H1 (cell line): ENCODE data around the gene ALDH4A1. TPM values are rescaled to one million over a fixed set of nuclear protein-coding genes. Genes with fewer than 3 reads are reported as not detected.

Source experiments
- CTCF ChIA-PET: fragments of 300-600 bp; sonication (Branson Sonifier 250); formaldehyde crosslinking; loops from one replicate; lab custom pipeline; 2021; ENCODE audit not compliant: partially characterized antibody; lab: Charles Lee
- POLR2A ChIA-PET: fragments of 300-600 bp; sonication (Branson Sonifier 250); formaldehyde crosslinking; loops from one replicate; lab custom pipeline; 2021; ENCODE audit warnings: inconsistent platforms; ENCODE audit not compliant: partially characterized antibody; lab: Charles Lee
- DNase-seq, 2 experiments: peaks; one replicate each; pipeline versions ENCODE4 v3.0.0 to v3.0.0-alpha.2; 2010 to 2022; ENCODE audit warnings: low spot score in 2 of 2, low read depth in 1 of 2, mixed read lengths in 1 of 2
- FAIRE-seq: peaks from 2 replicates; lab custom pipeline; 2011; peaks lifted over from hg19 to GRCh38; lab: Jason Lieb, UNC
- H2AFZ ChIP-seq: 2 replicates; pipeline ENCODE4 v1.8.1; 2012; ENCODE audit warnings: low read length, inconsistent platforms
- H2AK5ac ChIP-seq: 2 replicates; pipeline ENCODE4 v1.6.1; 2013; ENCODE audit warnings: low read depth, low read length
- H2BK120ac ChIP-seq: replicated peaks from 2 replicates; pipeline ENCODE3; 2013; ENCODE audit warnings: low read depth, low read length, inconsistent platforms
- H2BK12ac ChIP-seq: 2 replicates; pipeline ENCODE4 v1.6.1; 2013; ENCODE audit warnings: low read depth, low read length
- H2BK15ac ChIP-seq: 2 replicates; pipeline ENCODE4 v1.6.1; 2013; ENCODE audit warnings: low read length
- H2BK20ac ChIP-seq: 2 replicates; pipeline ENCODE4 v1.6.1; 2013; ENCODE audit warnings: low read length
- H2BK5ac ChIP-seq: 2 replicates; pipeline ENCODE4 v1.6.1; 2013; ENCODE audit warnings: low read depth, low read length
- H3K14ac ChIP-seq: 2 replicates; pipeline ENCODE4 v1.6.1; 2013; ENCODE audit warnings: inconsistent platforms; ENCODE audit not compliant: insufficient read length
- H3K18ac ChIP-seq: 2 replicates; pipeline ENCODE4 v1.6.1; 2013; ENCODE audit warnings: low read length; ENCODE audit errors: extremely low read depth
- H3K23ac ChIP-seq: 2 replicates; pipeline ENCODE4 v1.6.1; 2013; ENCODE audit warnings: inconsistent platforms; ENCODE audit not compliant: insufficient read length
- H3K23me2 ChIP-seq: 2 replicates; pipeline ENCODE4 v1.6.1; 2013; ENCODE audit warnings: low read depth, low read length
- H3K27ac ChIP-seq: 2 replicates; pipeline ENCODE4 v1.6.1; 2011; ENCODE audit warnings: low read depth, low read length, inconsistent platforms
- H3K27me3 ChIP-seq, 4 experiments: replicated peaks in 1 of 4; 1 replicate in 1 of 4; 2 replicates in 3 of 4; pipeline versions ENCODE4 v1.6.1 to v1.8.1; 2011 to 2013; ENCODE audit warnings: low read length in 3 of 4, mild to moderate bottlenecking in 3 of 4, inconsistent platforms in 2 of 4, mixed read lengths in 2 of 4, moderate library complexity in 1 of 4; ENCODE audit not compliant: control insufficient read depth in 3 of 4, insufficient read depth in 3 of 4; ENCODE audit errors: extremely low read depth in 1 of 4
- H3K36me3 ChIP-seq, 4 experiments: 2 replicates each; pipeline versions ENCODE4 v1.6.1 to v1.8.1; 2011 to 2013; ENCODE audit warnings: mild to moderate bottlenecking in 4 of 4, low read length in 3 of 4, moderate library complexity in 2 of 4, control low read depth in 1 of 4, inconsistent platforms in 1 of 4; ENCODE audit not compliant: insufficient read depth in 4 of 4, control insufficient read depth in 2 of 4
- H3K4ac ChIP-seq: replicated peaks from 2 replicates; pipeline ENCODE3; 2013; ENCODE audit warnings: low read length, low read depth, mixed read lengths, inconsistent platforms; ENCODE audit not compliant: insufficient read length
- H3K4me1 ChIP-seq, 4 experiments: replicated peaks in 1 of 4; 1 replicate in 1 of 4; 2 replicates in 3 of 4; pipeline versions ENCODE4 v1.6.1 to v1.8.1; 2011 to 2013; ENCODE audit warnings: low read length in 3 of 4, inconsistent platforms in 2 of 4, mixed read lengths in 1 of 4; ENCODE audit not compliant: insufficient read depth in 4 of 4, control insufficient read depth in 3 of 4
- H3K4me2 ChIP-seq, 2 experiments: 2 replicates each; pipeline versions ENCODE4 v1.6.1 to v1.8.1; 2011 to 2013; ENCODE audit warnings: low read depth in 2 of 2, low read length in 2 of 2, control low read depth in 1 of 2, inconsistent platforms in 1 of 2, mild to moderate bottlenecking in 1 of 2; ENCODE audit not compliant: insufficient read depth in 1 of 2
- H3K4me3 ChIP-seq, 4 experiments: fragments of 200-600, 300-600 bp in 1 of 4; sonication (generic), shearing (Covaris generic), sonication (Bioruptor Twin) in 1 of 4; 2 replicates each; pipeline versions ENCODE4 v1.5.1 to v1.8.1; 2011 to 2016; ENCODE audit warnings: low read length in 4 of 4, low read depth in 3 of 4, control low read depth in 2 of 4, inconsistent platforms in 2 of 4, mild to moderate bottlenecking in 2 of 4, mixed read lengths in 1 of 4, moderate library complexity in 1 of 4; ENCODE audit not compliant: insufficient read depth in 2 of 4; ENCODE audit errors: extremely low read depth in 1 of 4
- H3K56ac ChIP-seq: replicated peaks from 2 replicates; pipeline ENCODE3; 2013; ENCODE audit warnings: low read depth, mild to moderate bottlenecking, mixed read lengths, low read length, inconsistent platforms; ENCODE audit not compliant: insufficient read length
- H3K79me1 ChIP-seq: 2 replicates; pipeline ENCODE4 v1.6.1; 2013; ENCODE audit warnings: low read depth, low read length, control low read depth
- H3K79me2 ChIP-seq, 2 experiments: 2 replicates each; pipeline versions ENCODE4 v1.6.1 to v1.8.1; 2012 to 2013; ENCODE audit warnings: low read length in 2 of 2, mild to moderate bottlenecking in 2 of 2, inconsistent platforms in 1 of 2; ENCODE audit not compliant: insufficient read depth in 2 of 2, control insufficient read depth in 1 of 2
- H3K9ac ChIP-seq, 4 experiments: replicated peaks in 1 of 4; 1 replicate in 1 of 4; 2 replicates in 3 of 4; pipeline versions ENCODE4 v1.6.1 to v1.8.1; 2011 to 2013; ENCODE audit warnings: low read depth in 3 of 4, low read length in 3 of 4, control low read depth in 2 of 4, mild to moderate bottlenecking in 2 of 4, moderate library complexity in 2 of 4, inconsistent platforms in 1 of 4; ENCODE audit errors: extremely low read depth in 1 of 4
- H3K9me3 ChIP-seq, 2 experiments: 2 replicates each; pipeline versions ENCODE4 v1.6.1 to v1.8.1; 2012 to 2013; ENCODE audit warnings: mild to moderate bottlenecking in 2 of 2, moderate library complexity in 2 of 2, control low read depth in 1 of 2, inconsistent platforms in 1 of 2, low read depth in 1 of 2, low read length in 1 of 2, mixed read lengths in 1 of 2; ENCODE audit not compliant: insufficient read depth in 2 of 2
- H4K20me1 ChIP-seq, 2 experiments: replicated peaks in 1 of 2; 2 replicates each; pipeline versions ENCODE3 to v1.8.1; 2011 to 2013; ENCODE audit warnings: inconsistent platforms in 2 of 2, low read length in 2 of 2, mild to moderate bottlenecking in 1 of 2; ENCODE audit not compliant: insufficient read depth in 2 of 2, control insufficient read depth in 1 of 2
- H4K5ac ChIP-seq: 2 replicates; pipeline ENCODE4 v1.6.1; 2013; ENCODE audit warnings: low read length, low read depth, mixed read lengths, inconsistent platforms; ENCODE audit not compliant: insufficient read length
- H4K8ac ChIP-seq: 2 replicates; pipeline ENCODE4 v1.8.0; 2013; ENCODE audit warnings: mild to moderate bottlenecking, moderate library complexity, low read length, inconsistent platforms; ENCODE audit not compliant: insufficient read depth; ENCODE audit errors: extremely low read depth
- H4K91ac ChIP-seq: replicated peaks from 2 replicates; pipeline ENCODE3; 2013; ENCODE audit warnings: low read length, mixed read lengths, inconsistent platforms; ENCODE audit not compliant: insufficient read length
- BACH1 ChIP-seq: IDR thresholded peaks from 2 replicates; pipeline ENCODE4 v1.6.1; 2012; ENCODE audit warnings: low read length, improper control_type of control experiment
- CBX8 ChIP-seq: fragments of 300-800, 300-1000 bp; sonication (generic); IDR thresholded peaks from 2 replicates; pipeline ENCODE4 v1.7.1; 2016; ENCODE audit warnings: low read depth, low read length, borderline replicate concordance
- CHD1 ChIP-seq: IDR thresholded peaks from 2 replicates; pipeline ENCODE4 v1.6.1; 2012; ENCODE audit warnings: low read depth, low read length, improper control_type of control experiment
- CTBP2 ChIP-seq: IDR thresholded peaks from 2 replicates; pipeline ENCODE4 v1.7.0; 2011; ENCODE audit warnings: borderline replicate concordance, mild to moderate bottlenecking, moderate library complexity, mixed read lengths, low read length; ENCODE audit not compliant: insufficient read depth, insufficient read length
- JUN ChIP-seq: IDR thresholded peaks from 2 replicates; pipeline ENCODE4 v1.6.1; 2011; ENCODE audit warnings: low read depth, mild to moderate bottlenecking, improper control_type of control experiment, low read length
- POU5F1 ChIP-seq: IDR thresholded peaks from 2 replicates; pipeline ENCODE4 v1.6.1; 2011; ENCODE audit warnings: low read depth, mild to moderate bottlenecking, low read length, moderate library complexity
- RNF2 ChIP-seq: fragments of 200-900, 300-1000 bp; sonication (generic); IDR thresholded peaks from 2 replicates; pipeline ENCODE4 v1.7.1; 2016; ENCODE audit warnings: borderline replicate concordance, low read depth, mild to moderate bottlenecking, antibody characterized with exemption, low read length; ENCODE audit not compliant: poor library complexity, severe bottlenecking; ENCODE audit errors: missing control alignments
- SUZ12 ChIP-seq: fragments of 200-600 bp; sonication (generic); IDR thresholded peaks from 2 replicates; pipeline ENCODE4 v1.6.1; 2012; ENCODE audit warnings: mild to moderate bottlenecking, inconsistent platforms, low read length, moderate library complexity, mixed read lengths
- TAF1 ChIP-seq: IDR thresholded peaks from 2 replicates; pipeline ENCODE4 v1.6.1; 2011; ENCODE audit warnings: mild to moderate bottlenecking, low read depth, low read length
- TCF12 ChIP-seq: IDR thresholded peaks from 2 replicates; pipeline ENCODE4 v1.6.1; 2011; ENCODE audit warnings: low read depth, mild to moderate bottlenecking, low read length
- WGBS, 2 experiments: shearing (Covaris generic) in 1 of 2; methylation state at CpG; one replicate each; pipeline versions ENCODE4 v1.1.6 to v1.1.7; 2013 to 2015; ENCODE audit warnings: low lambda C conversion rate in 2 of 2, mixed read lengths in 2 of 2, inconsistent platforms in 1 of 2, low coverage in 1 of 2, missing lambda C conversion rate in 1 of 2; ENCODE audit not compliant: insufficient replicate concordance in 2 of 2, insufficient coverage in 1 of 2, insufficient read length in 1 of 2; ENCODE audit errors: extremely low coverage in 1 of 2, missing lambda C conversion rate in 1 of 2; 5-methylcytosine and 5-hydroxymethylcytosine counted together
- polyA plus RNA-seq, 7 experiments: library from polyadenylated mRNA; depleted of rRNA in 3 of 7; stranded (reverse) in 5 of 7; unstranded in 2 of 7; fragments of >200 nt in 5 of 7; fragments of 200-250 nt in 2 of 7; gene quantifications; 1 replicate in 5 of 7; 2 replicates in 1 of 7; 4 replicates in 1 of 7; pipeline versions ENCODE4 v1.2.1 to v1.2.3, GENCODE V29; 2011 to 2013; ENCODE audit warnings: missing spikeins in 2 of 7, mixed read lengths in 2 of 7
- total RNA-seq: library from RNA; stranded (reverse); fragmentation: NEBNext Ultra II Directional; extraction: Animal tissue kit (Norgen Biotek cat#: 25700); gene quantifications from 2 replicates; pipeline ENCODE4 v1.2.1, GENCODE V29; 2021
- TF ChIP-seq, protein P1 (sequence below): IDR thresholded peaks from 2 replicates; pipeline ENCODE4 v1.6.1; 2011; ENCODE audit warnings: low read depth, mild to moderate bottlenecking, low read length; ENCODE audit not compliant: insufficient read depth
- TF ChIP-seq, protein P2 (sequence below): IDR thresholded peaks from 2 replicates; pipeline ENCODE4 v1.6.1; 2011; ENCODE audit warnings: low read length, improper control_type of control experiment

ALDH4A1 gene
- total and polyA plus RNA-seq, 2 of the 8 experiments (the other 6 are each of a cell fraction or from before 2014, with no cell fraction given) = 30.3 to 35.9 TPM

DNA sequence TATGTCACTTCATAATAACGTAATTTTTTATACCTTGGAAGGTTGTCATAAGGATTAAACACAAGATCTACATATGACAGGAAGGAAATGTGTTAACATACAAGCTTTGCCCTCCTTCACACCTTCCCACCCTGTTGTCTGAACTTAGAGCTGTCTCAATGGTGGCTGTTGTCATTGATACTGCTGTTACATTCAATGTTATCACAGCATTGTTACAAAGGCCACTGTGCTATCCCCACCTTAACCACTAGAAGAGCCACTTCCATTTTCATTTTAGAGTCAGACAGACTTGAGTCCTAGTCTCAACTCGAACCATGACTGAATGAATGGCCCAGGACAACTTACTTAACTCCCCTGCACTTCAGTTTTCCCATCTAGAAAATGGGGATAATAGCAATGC lies 74.1 kb downstream of the ALDH4A1 start:
- TF ChIP-seq TAF1 (no peak), CTBP2 (no peak), SUZ12 (no peak), CBX8 (no peak), CHD1 (no peak), RNF2 (no peak), POU5F1 (no peak), JUN (no peak), BACH1 (no peak), TCF12 (no peak)
- TF ChIP-seq, protein P1, sequence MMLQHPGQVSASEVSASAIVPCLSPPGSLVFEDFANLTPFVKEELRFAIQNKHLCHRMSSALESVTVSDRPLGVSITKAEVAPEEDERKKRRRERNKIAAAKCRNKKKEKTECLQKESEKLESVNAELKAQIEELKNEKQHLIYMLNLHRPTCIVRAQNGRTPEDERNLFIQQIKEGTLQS = no peak
- TF ChIP-seq, protein P2, sequence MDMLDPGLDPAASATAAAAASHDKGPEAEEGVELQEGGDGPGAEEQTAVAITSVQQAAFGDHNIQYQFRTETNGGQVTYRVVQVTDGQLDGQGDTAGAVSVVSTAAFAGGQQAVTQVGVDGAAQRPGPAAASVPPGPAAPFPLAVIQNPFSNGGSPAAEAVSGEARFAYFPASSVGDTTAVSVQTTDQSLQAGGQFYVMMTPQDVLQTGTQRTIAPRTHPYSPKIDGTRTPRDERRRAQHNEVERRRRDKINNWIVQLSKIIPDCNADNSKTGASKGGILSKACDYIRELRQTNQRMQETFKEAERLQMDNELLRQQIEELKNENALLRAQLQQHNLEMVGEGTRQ = no peak
- 78% methylated on average over 2 of the region's 2 CpGs; no CpG with 5 or more reads in 1 of the 2 experiments for WGBS, 2 experiments
- no peak overlapping the region for H2BK20ac ChIP-seq
- no peaks in the 10 kb centered on the region for H3K79me2 ChIP-seq
- H3K14ac ChIP-seq = no peak overlapping the region
- no peak overlapping the region for H2AFZ ChIP-seq
- DNase-seq (no peak), FAIRE-seq (no peak)
- no peak overlapping the region for H4K91ac ChIP-seq
- H3K4me3 ChIP-seq = no peak overlapping the region
- H3K23ac ChIP-seq = no peak overlapping the region
- no peak overlapping the region for H2BK5ac ChIP-seq
- H2BK15ac ChIP-seq = no peak overlapping the region
- no peaks in the 10 kb centered on the region; a peak in 2 of 7 replicates for H3K27me3 ChIP-seq
- CTCF ChIA-PET = interaction anchor here (0.6 to 2.5 kb wide), 5 partner anchors 7 to 232 kb away, joined by 3 to 9 read pairs (median 3); no protein-coding TSS in a partner anchor
- H2BK120ac ChIP-seq = no peak overlapping the region
- POLR2A ChIA-PET = no interaction called here
- H3K9me3 ChIP-seq = peaks cover 24 to 30% of the 10 kb centered on the region in 2 experiments
- H3K36me3 ChIP-seq = no peaks in the 10 kb centered on the region
- no peak overlapping the region for H3K18ac ChIP-seq
- no peaks in the 10 kb centered on the region for H3K79me1 ChIP-seq
- H2BK12ac ChIP-seq = no peak overlapping the region
- H3K23me2 ChIP-seq = peaks cover 6% of the 10 kb centered on the region; the same call in 1 of the 2 replicates
- no peak overlapping the region for H3K27ac ChIP-seq
- H3K4me2 ChIP-seq = no peak overlapping the region
- H2AK5ac ChIP-seq = no peak overlapping the region
- no peak overlapping the region for H3K56ac ChIP-seq
- H4K20me1 ChIP-seq = no peaks in the 10 kb centered on the region
- no peak overlapping the region for H4K5ac ChIP-seq
- H3K4me1 ChIP-seq = no peaks in the 10 kb centered on the region
- H3K4ac ChIP-seq = no peak overlapping the region
- no peak overlapping the region for H4K8ac ChIP-seq
- H3K9ac ChIP-seq = no peak overlapping the region
